Adipose tissue (tissue), 3 donors: Measurements from ENCODE around the gene SIPA1L3. TPM values are rescaled to one million over a fixed set of nuclear protein-coding genes. Genes with fewer than 3 reads are reported as not detected.
"Not testable (repeated sequence)": the region's sequence is repeated elsewhere in the genome, so short reads cannot be mapped to it uniquely, and the experiment has no call there.

Source experiments
- H3K27ac ChIP-seq: one replicate; pipeline ENCODE4 v1.5.1; 2013; ENCODE audit warnings: low read depth, low read length
- WGBS, 3 donors: extraction: QIAGEN DNeasy Blood & Tissue Kit; methylation state at CpG; one replicate each; pipeline ENCODE4 v1.1.7; 2013; 5-methylcytosine and 5-hydroxymethylcytosine counted together
- polyA plus RNA-seq, 3 donors: library from polyadenylated mRNA; stranded (reverse); fragments of 200-250 nt; gene quantifications; one replicate each; pipeline ENCODE4 v1.2.3, GENCODE V29; 2013
- donor health status: healthy with polysubstance abuse.
- donor health status: Bipolar disorder and iron deficiency.
- donor health status: healthy.

Gene SIPA1L3
- polyA plus RNA-seq, 3 donors = 2.5 to 7.1 (median 3.3) TPM

DNA sequence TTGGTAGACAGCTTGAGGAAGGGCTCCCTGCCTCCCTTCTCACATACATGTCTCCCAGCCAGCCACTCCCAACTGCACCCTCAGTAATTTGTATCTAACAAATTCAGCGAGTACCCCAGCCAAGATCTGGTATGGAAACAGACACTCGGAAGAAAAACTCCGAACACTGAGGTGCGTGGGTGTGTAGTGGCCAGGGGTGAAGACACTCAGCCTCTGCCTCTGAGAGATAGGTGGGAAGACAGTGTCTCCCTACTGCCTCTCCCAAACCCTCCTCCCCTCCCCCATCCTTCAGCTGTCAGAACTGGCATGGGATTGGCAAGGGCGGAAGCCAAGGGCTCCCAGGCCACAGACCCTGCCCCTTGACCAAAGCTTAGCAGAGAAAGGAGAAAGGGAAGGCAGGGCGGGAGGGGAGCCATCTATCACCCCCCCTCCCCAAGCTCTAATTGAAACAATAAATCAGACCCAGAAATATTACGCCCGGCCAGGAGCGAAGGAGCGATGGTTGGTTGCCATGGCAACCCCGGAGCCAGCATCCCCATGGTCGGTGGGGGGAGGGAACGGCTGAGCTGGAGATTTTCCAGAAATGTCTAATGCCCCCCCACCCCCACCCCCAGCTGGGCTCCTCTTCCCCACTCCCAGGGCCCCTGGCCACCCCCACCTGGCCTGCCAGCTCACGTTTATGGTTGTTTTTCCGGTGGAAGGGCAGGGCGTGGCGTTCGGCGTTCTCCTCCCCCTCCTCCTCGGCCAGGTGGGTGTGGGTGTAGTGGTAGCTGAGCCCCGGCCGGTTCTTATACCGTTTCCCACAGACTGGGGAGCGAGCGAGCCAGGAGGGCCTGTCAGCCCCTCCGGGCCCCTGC, 310.0 kb downstream of the SIPA1L3 start:
- no peak overlapping the region for H3K27ac ChIP-seq
- WGBS, 3 donors = 43 to 55% (median 44%) methylated on average over 23 to 26 of the region's 26 CpGs

GRCh38 chr19:38218204-38218603, 311.2 kb downstream of the SIPA1L3 start:
- no peak overlapping the region for H3K27ac ChIP-seq
- WGBS, 3 donors = 95 to 100% (median 97%) methylated on average over 3 of the region's 3 CpGs

- 84 to 90% (median 88%) methylated on average over 10 of the region's 10 CpGs for WGBS, 3 donors
- no peak overlapping the region for H3K27ac ChIP-seq
Measured at GRCh38 chr19:38219221-38219620, 312.2 kb downstream of the SIPA1L3 start.

GRCh38 chr19:38221421-38221820, 314.4 kb downstream of the SIPA1L3 start:
- H3K27ac ChIP-seq = no peak overlapping the region
- WGBS, 3 donors = 91 to 97% (median 93%) methylated on average over 6 of the region's 6 CpGs

GRCh38 chr19:38221919-38222830, 315.2 kb downstream of the SIPA1L3 start:
- WGBS, 3 donors = 46 to 64% (median 61%) methylated on average over 55 to 64 of the region's 64 CpGs
- no peak overlapping the region for H3K27ac ChIP-seq

DNA sequence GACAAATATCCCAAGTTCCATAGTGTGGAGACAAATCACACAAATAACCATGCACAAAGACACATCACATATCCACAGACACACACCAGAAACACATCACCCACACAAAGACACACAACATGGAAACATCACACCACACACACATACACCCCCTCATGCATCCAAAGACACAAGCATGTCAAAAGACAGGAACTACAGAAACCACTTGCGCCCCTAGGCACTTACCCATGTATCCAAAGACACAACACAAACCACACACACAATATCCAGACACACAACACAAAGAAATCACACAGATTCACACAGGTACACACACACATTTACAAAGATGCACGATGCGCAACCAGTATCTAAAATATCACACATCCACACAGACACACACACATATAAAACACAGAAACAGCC, 316.1 kb downstream of the SIPA1L3 start:
- 87 to 90% (median 89%) methylated on average over 3 of the region's 3 CpGs for WGBS, 3 donors
- no peak overlapping the region for H3K27ac ChIP-seq

DNA sequence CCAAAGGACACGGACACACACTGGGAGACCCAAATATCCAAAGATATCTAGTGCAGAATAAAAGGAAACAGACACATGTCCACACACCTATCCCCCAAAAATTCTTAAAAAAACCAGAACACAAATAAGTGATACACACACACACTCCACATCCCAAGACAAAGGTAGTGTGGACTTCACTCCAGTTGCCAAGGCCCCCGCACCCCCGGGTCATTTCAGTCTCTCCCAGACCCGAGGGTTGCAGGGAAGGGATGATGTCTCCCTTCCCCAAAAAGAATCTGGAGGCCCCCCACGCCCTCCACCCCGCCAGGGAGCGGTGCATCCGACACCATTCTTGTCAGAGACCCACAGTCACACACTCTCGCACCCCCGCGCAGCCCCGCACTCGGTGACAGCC, 316.6 kb downstream of the SIPA1L3 start:
- H3K27ac ChIP-seq = no peak overlapping the region
- 6 to 12% (median 10%) methylated on average over 12 to 13 of the region's 13 CpGs for WGBS, 3 donors

- 3 to 5% (median 4%) methylated on average over 58 to 61 of the region's 61 CpGs for WGBS, 3 donors
Measured at GRCh38 chr19:38224014-38224862, 317.2 kb downstream of the SIPA1L3 start, which contains the start of gene DPF1. TSS of gene DPF1 (minus strand) at chr19:38224222. CDS start at chr19:38224142, 80 bp downstream.

DNA sequence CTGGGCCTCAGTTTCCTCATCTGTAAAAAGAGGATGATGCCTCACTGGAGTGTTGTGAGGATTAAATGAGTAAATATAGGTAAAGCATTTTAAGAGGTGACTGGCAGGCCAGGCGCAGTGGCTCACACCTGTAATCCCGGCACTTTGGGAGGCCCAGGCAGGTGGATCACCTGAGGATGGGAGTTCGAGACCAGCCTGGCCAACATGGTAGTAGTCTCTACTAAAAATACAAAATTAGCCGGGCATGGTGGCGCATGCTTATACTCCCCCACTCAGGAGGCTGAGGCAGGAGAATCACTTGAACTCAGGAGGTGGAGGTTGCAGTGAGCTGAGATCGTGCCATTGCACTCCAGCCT, 317.8 kb downstream of the SIPA1L3 start:
- H3K27ac ChIP-seq = not testable (repeated sequence)
- 91 to 93% (median 91%) methylated on average over 6 of the region's 6 CpGs for WGBS, 3 donors

More at GRCh38 chr19:38224014-38224862, 317.2 kb downstream of the SIPA1L3 start, which contains the start of gene DPF1:
- H3K27ac ChIP-seq = no peak within 1 kb of the TSS

DNA sequence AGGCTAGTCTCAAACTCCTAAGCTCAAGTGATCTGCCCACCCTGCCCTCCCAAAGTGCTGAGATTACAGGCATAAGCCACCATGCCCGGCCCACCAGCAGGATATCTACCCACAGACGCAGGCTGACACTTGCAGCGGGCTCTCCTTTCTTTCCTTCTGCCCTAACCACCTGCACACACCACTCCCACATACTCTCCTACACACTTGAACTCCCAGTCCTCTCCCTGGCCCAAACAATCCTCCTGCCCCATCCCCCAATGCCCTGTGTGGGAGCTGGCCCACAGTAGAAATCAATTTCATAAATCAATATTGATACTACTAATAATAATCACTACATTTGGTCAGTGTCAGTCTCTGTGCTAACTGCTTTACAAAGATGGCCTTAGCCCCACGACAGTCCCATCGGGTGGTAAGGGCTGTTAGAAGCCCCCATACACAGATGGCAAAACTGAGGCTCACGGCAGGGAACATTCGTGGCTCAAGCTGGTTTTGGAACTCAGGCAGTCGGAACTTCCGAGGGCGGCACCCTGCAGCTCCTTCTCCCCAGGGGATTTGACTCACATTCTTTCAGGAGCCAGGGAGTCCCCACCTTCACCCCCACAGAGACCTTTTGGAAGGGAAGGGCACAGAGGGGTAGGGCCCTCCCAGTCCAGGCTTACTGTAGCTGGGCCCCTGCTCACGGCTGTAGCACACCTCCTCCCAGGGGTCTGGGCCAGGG, 320.4 kb downstream of the SIPA1L3 start:
- whole genome bisulfite sequencing, 3 donors = 57 to 64% (median 61%) methylated on average over 11 of the region's 11 CpGs
- H3K27ac ChIP-seq = no peak overlapping the region

- 12 to 22% (median 17%) methylated on average over 15 to 16 of the region's 16 CpGs for WGBS, 3 donors
Measured at GRCh38 chr19:38228005-38228377, 321.0 kb downstream of the SIPA1L3 start.

GRCh38 chr19:38228491-38229439, 321.8 kb downstream of the SIPA1L3 start:
- 0 to 2% (median 2%) methylated on average over 58 to 80 of the region's 80 CpGs for WGBS, 3 donors
- no peak overlapping the region for H3K27ac ChIP-seq

More at GRCh38 chr19:38228005-38228377, 321.0 kb downstream of the SIPA1L3 start:
- H3K27ac ChIP-seq = no peak overlapping the region

DNA sequence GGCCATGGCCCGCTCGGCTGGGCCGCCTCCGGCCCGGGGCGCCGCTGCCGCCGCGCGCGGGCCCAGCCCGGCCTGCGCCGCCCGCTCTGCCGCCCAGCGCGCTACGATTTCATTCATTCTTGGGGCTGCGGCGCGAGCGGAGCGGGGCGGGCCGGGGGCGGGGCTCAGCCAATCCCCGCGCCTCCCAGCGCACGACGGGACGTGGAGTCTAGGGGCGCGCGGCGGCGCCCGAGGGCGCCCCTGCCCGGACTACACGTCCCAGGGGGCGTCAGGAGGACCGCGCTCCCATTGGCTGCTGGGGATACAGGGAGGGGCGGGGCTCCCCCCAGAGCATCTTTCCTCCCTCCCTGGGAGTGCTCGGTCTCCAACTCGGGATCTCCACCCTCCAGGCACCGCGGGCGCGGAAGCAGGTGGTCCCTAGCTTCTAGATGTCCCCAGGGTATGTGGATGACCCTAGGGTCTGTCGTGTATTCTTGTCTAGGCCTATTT, 322.6 kb downstream of the SIPA1L3 start:
- H3K27ac ChIP-seq = no peak overlapping the region
- 0 to 1% (median 0%) methylated on average over 35 to 54 of the region's 54 CpGs for WGBS, 3 donors

- 68 to 77% (median 73%) methylated on average over 3 of the region's 3 CpGs for WGBS, 3 donors
- H3K27ac ChIP-seq = not testable (repeated sequence)
Measured at GRCh38 chr19:38230506-38231133, 323.6 kb downstream of the SIPA1L3 start.

DNA sequence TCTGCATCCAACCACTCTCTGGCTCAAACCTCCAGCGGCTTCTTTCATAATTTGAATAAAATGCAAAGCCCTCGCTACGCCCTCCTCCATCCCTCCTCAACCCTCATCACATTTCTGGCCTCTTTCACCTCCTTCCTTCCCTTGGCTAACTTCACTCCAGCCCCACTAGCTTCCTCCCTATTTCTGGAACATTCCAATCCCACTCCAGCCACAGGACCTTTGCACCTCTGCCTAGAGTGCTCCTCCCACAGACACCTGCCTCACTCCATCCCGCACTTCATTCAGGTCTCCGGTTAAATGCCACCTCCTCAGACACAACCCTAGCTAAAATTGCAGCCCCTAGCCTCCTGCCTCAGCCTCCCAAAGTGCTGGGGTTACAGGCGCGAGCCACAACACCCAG, 324.9 kb downstream of the SIPA1L3 start:
- WGBS, 3 donors = 89 to 96% (median 92%) methylated on average over 7 of the region's 7 CpGs
- H3K27ac ChIP-seq = no peak overlapping the region

DNA sequence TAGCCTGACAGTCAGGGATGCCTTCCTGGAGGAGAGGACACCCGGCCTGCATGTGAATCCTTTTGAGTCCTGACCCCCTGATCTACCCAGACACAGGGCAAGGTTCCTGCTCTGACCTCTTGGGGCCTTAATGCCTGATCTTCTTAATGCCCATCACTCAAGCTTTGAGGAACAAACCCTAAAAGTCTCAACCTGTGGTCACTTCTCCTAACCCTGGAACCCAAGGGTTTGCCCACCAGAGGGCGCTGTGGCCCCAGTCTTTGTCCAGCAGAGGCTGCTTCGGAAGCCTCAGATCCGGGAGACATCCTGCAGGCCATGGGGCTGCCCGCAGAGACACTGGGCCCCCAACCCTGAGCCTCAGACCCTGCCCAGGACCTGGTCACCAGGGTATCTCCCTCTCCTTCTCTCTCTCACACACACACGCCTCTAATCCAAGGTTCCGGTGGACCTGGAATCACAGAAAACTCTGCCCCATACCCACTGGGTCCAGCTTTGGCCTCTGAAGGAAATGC, 326.8 kb downstream of the SIPA1L3 start:
- WGBS, 3 donors = 13 to 32% (median 31%) methylated on average over 5 to 7 of the region's 7 CpGs
- no peak overlapping the region for H3K27ac ChIP-seq
